ENCODE measurements around the gene CRELD1.

CRELD1 gene

GRCh38 chr3:9912294-9912935, 21.2 kb upstream of the CRELD1 start:
- no peaks in the 10 kb centered on the region for H3K9me3 ChIP-seq (ENCODE audit: control insufficient read depth, low read length)
- H3K27me3 ChIP-seq (ENCODE audit: control insufficient read depth, insufficient read depth, low read length): no peaks in the 10 kb centered on the region
- no peak overlapping the region for H3K4me3 ChIP-seq (ENCODE audit: low read depth, low read length)
- H3K27ac ChIP-seq: no peak overlapping the region
- TF ChIP-seq CTCF (IDR thresholded peaks at IDR 0.05): no peak
- H2AFZ ChIP-seq: no peak overlapping the region
- H3K36me3 ChIP-seq (ENCODE audit: control insufficient read depth, insufficient read depth, low read length): no peaks in the 10 kb centered on the region
- H3K4me2 ChIP-seq (ENCODE audit: low read length): no peak overlapping the region
- H3K79me2 ChIP-seq: no peaks in the 10 kb centered on the region
- no peak overlapping the region for H3K9ac ChIP-seq
- H3K4me1 ChIP-seq: peaks cover 8% of the 10 kb centered on the region

GRCh38 chr3:9913601-9914000, 20.0 kb upstream of the CRELD1 start:
- Histone ChIP-seq H3K9me3 (ENCODE audit: control insufficient read depth, low read length) (no peaks in the 10 kb centered on the region), H3K27me3 (ENCODE audit: control insufficient read depth, insufficient read depth, low read length) (no peaks in the 10 kb centered on the region), H2AFZ (no peak overlapping the region), H3K4me1 (peaks cover 15% of the 10 kb centered on the region), H3K4me3 (ENCODE audit: low read depth, low read length) (no peak overlapping the region), H3K79me2 (peaks cover 2% of the 10 kb centered on the region), H3K9ac (no peak overlapping the region), H3K4me2 (ENCODE audit: low read length) (no peak overlapping the region), H3K27ac (no peak overlapping the region), H3K36me3 (ENCODE audit: control insufficient read depth, insufficient read depth, low read length) (no peaks in the 10 kb centered on the region)
- no peak for TF ChIP-seq CTCF (IDR thresholded peaks at IDR 0.05)

- Histone ChIP-seq H3K27me3 (ENCODE audit: control insufficient read depth, insufficient read depth, low read length) (no peaks in the 10 kb centered on the region), H3K4me1 (peaks cover 15% of the 10 kb centered on the region), H3K4me3 (ENCODE audit: low read depth, low read length) (no peak overlapping the region), H3K79me2 (peaks cover 2% of the 10 kb centered on the region), H3K9me3 (ENCODE audit: control insufficient read depth, low read length) (no peaks in the 10 kb centered on the region), H3K4me2 (ENCODE audit: low read length) (no peak overlapping the region), H3K9ac (no peak overlapping the region), H3K36me3 (ENCODE audit: control insufficient read depth, insufficient read depth, low read length) (no peaks in the 10 kb centered on the region), H2AFZ (no peak overlapping the region), H3K27ac (no peak overlapping the region)
- no peak for TF ChIP-seq CTCF (IDR thresholded peaks at IDR 0.05)
Observed at GRCh38 chr3:9914011-9914410, 19.6 kb upstream of the CRELD1 start.

GRCh38 chr3:9914559-9915253, 18.9 kb upstream of the CRELD1 start:
- H3K4me3 ChIP-seq (ENCODE audit: low read depth, low read length): peak overlapping the region; percentile 26
- H3K9me3 ChIP-seq (ENCODE audit: control insufficient read depth, low read length): no peaks in the 10 kb centered on the region
- no peak for TF ChIP-seq CTCF (IDR thresholded peaks at IDR 0.05)
- peaks cover 15% of the 10 kb centered on the region for H3K4me1 ChIP-seq
- H3K9ac ChIP-seq: no peak overlapping the region
- H3K4me2 ChIP-seq (ENCODE audit: low read length): peak overlapping the region; percentile 83
- H2AFZ ChIP-seq: peak overlapping the region; percentile 78
- no peaks in the 10 kb centered on the region for H3K27me3 ChIP-seq (ENCODE audit: control insufficient read depth, insufficient read depth, low read length)
- H3K27ac ChIP-seq: no peak overlapping the region
- H3K79me2 ChIP-seq: peaks cover 2% of the 10 kb centered on the region
- H3K36me3 ChIP-seq (ENCODE audit: control insufficient read depth, insufficient read depth, low read length): no peaks in the 10 kb centered on the region
